ENCODE results near the gene ZCCHC7. TPM values are rescaled to one million over a fixed set of nuclear protein-coding genes. Genes with fewer than 3 reads are reported as not detected.
A peak's percentile ranks its signal among the peaks of the same experiment; 100 is the strongest.
"Not testable (repeated sequence)": the region's sequence is repeated elsewhere in the genome, so short reads cannot be mapped to it uniquely, and the experiment has no call there.

Gene ZCCHC7
- total RNA-seq, 2 donors from 2014 or later, result 19.8 to 27.3 TPM

DNA sequence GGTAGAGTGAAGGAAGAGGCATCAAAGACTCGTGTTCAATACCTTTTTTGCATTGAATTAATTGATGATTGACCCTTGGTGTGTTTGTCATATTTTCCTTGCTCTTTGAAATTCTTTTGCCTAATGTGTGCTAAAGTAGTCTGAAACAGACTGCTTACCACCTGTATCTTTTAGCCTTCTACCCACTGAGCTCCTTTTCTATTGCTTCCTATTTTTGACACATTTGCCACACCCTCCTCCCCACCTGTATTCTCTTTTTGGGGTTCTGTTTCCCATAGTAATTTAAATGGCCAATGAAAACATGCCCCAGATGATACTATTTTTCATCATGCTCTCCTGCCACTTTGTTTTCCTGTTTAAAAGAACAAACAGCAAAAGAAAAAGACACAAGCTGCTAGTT is 78.5 kb downstream of the ZCCHC7 start:
- H3K27me3 Mint-ChIP-seq, result no peaks in the 10 kb centered on the region
- peaks cover 40% of the 10 kb centered on the region for H3K4me1 Mint-ChIP-seq
- ATAC-seq (replicated peaks), result no peak
- no peak overlapping the region for H3K4me3 Mint-ChIP-seq
- no peaks in the 10 kb centered on the region for H3K9me3 Mint-ChIP-seq
- H3K36me3 Mint-ChIP-seq (ENCODE audit: low read depth), result peaks cover 38% of the 10 kb centered on the region
- H3K27ac Mint-ChIP-seq, result no peak overlapping the region

DNA sequence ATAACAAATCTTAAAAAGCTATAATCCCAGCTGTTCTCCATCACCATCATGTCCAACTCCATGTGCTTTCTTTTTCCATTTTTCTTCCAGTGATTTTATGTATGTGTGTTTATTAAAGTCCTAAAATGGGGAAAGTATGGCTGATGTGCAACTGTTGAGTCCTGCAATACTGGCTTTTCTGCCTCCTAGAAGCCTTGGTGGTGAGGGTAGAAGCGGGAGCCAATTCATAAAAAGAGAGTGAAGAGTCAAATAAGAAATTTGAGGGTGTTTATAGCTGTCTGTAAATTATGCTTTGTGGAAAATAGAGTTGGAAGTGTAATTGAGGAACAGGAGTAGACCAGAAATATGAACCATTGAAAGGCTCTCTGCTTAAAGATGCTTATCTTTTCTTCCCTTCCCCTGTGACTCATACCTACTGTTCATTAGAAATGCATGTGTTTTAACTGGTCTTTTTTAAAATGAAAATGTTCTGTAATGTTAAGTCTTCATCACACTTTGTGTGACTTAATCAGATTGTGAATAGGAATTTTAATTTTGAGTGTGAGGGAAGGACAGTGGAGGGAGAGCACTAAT is 80.1 kb downstream of the ZCCHC7 start:
- no peaks in the 10 kb centered on the region for H3K27me3 Mint-ChIP-seq
- peaks cover 32% of the 10 kb centered on the region for H3K4me1 Mint-ChIP-seq
- peak; percentile 50 for ATAC-seq (replicated peaks)
- peak overlapping the region; percentile 32 for H3K27ac Mint-ChIP-seq
- H3K9me3 Mint-ChIP-seq, result no peaks in the 10 kb centered on the region
- peaks cover 42% of the 10 kb centered on the region for H3K36me3 Mint-ChIP-seq (ENCODE audit: low read depth)
- H3K4me3 Mint-ChIP-seq, result peak overlapping the region; percentile 17

DNA sequence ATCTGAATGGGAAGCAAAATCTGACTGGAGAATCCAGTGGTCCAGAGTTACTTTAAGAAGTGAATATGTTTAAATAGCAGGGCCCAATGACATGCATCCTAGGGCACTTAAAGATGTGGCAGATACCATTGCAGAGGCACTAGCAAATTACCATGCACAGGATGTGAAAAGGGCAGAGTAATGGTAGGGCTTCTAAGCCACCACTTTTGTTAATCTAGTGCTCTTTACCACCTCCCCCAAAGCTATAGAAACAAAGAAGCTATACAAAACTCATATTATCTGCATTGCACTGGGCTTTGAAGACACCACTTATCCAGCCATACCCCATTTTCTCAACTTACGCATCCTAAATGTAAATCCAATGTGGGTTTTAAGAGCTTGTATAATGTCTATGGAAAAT is 81.2 kb downstream of the ZCCHC7 start:
- peaks cover 52% of the 10 kb centered on the region for H3K36me3 Mint-ChIP-seq (ENCODE audit: low read depth)

DNA sequence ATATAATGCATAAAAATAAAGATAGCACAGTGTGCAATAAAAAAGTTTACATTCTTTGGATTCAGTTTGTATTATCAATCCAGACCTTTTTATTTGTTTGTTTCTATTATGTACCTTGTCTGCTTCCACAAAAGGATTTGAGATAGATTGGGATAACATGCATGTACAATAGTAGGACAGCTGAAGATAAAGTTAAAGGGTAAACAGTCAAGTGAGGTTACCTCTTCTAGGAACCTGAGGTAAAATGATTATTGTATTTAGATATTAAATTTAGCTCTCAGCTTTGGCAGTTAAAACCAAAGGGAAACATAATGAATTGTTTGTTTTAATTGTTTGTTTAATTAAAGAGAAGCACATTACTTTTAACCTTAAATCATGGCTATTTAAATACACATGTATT is 81.7 kb downstream of the ZCCHC7 start:
- Mint-ChIP-seq H3K9me3 (no peaks in the 10 kb centered on the region), H3K4me1 (peaks cover 32% of the 10 kb centered on the region), H3K27ac (no peak overlapping the region), H3K36me3 (ENCODE audit: low read depth) (peaks cover 57% of the 10 kb centered on the region), H3K4me3 (no peak overlapping the region), H3K27me3 (no peaks in the 10 kb centered on the region)
- ATAC-seq (replicated peaks), result no peak

More for the DNA sequence above, 81.2 kb downstream of the ZCCHC7 start:
- Mint-ChIP-seq H3K4me3 (no peak overlapping the region), H3K4me1 (peaks cover 31% of the 10 kb centered on the region), H3K9me3 (no peaks in the 10 kb centered on the region), H3K27ac (no peak overlapping the region), H3K27me3 (no peaks in the 10 kb centered on the region)
- ATAC-seq (replicated peaks), result no peak

DNA sequence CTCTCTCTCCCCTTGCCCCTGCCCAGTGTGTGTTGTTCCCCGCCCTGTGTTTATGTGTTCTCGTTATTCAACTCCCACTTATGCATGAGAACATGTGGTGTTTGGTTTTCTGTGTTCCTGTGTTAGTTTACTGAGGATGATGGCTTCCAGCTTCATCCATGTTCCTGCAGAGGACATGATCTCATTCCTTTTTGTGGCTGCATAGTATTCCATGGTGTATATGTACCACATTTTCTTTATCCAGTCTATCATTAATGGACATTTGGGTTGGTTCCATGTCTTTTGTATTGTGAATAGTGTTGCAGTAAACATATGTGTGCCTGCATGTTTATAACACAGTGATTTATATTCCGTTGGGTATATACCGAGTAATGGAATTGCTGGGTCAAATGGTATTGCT is 83.1 kb downstream of the ZCCHC7 start:
- H3K36me3 Mint-ChIP-seq (ENCODE audit: low read depth), result peaks cover 71% of the 10 kb centered on the region
- not testable (repeated sequence) for H3K27ac Mint-ChIP-seq; H3K4me3 Mint-ChIP-seq; H3K27me3 Mint-ChIP-seq; ATAC-seq (replicated peaks); H3K9me3 Mint-ChIP-seq
- H3K4me1 Mint-ChIP-seq, result peaks cover 19% of the 10 kb centered on the region

DNA sequence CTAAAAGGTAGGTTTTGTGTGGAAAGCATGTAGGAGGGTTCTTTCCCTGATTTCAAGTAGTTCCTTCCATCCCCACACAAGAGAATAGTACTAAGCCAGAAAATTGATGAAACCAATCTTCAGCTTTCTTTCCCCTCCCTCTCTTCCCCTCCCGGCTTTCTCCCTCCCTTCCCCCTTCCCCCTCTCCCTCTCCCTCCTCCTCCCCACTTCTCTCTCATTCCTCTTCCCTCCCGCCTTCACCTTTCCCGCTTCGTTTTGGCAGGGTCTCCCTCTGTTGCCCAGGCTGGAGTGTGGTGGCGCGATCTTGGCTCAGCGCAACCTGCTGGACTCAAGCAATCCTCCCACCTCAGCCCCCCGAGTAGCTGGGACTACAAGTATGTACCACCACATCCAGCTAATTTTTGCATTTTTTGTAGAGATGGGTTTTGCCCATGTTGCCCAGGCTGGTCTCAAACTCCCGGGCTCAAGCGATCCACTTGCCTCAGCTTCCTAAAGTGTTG is 85.8 kb downstream of the ZCCHC7 start:
- Mint-ChIP-seq H3K36me3 (ENCODE audit: low read depth) (peaks cover 76% of the 10 kb centered on the region), H3K4me1 (peaks cover 22% of the 10 kb centered on the region), H3K4me3 (no peak overlapping the region)

DNA sequence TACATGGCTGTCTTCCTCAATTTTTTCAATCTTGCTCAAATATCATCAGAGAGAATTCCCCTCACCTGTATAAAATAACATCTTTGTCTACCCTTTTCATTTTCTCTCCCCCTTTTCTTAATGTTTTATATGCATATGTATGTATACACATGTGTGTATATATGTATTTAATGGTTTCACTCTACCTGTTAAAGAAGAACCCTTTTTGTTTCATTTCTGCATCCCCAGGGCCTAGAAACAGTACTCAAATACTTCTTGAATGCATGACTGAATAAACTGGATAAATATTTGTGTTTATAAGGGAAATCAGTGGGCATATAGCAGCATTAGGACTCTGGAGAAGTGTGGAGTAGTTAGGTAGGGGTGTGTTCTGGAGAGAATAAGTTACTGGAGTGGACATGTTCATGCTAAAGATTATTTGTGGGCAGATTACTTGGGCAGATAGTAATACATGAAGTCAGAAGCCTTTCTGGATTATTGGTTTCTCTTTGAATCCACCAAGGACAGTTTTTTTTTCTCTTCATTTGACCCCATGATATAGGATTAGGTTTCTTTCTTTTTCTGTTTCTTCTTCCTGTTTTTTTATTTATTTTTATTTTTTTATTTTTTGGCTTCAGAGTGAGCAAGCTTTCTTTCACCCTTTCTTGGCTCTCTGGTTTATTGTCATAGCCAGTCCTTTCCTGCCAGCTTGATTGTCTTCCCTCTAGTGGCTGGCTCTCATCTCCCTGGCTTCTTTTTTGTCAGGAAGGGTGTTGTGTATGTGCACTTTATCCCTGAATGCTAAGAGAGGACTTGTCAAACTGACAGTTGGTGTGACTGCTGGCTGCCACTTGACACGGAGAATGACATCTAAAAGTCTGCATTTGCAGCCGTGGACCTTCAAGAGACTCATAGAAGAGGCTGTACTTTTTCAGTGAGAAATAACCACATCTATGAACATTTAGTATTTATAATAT is 89.3 kb downstream of the ZCCHC7 start:
- H3K27me3 Mint-ChIP-seq, result no peaks in the 10 kb centered on the region
- H3K27ac Mint-ChIP-seq, result no peak overlapping the region

More for the DNA sequence above, 85.8 kb downstream of the ZCCHC7 start:
- no peak overlapping the region for H3K27ac Mint-ChIP-seq
- ATAC-seq (replicated peaks), result no peak
- H3K9me3 Mint-ChIP-seq, result no peaks in the 10 kb centered on the region
- H3K27me3 Mint-ChIP-seq, result no peaks in the 10 kb centered on the region

DNA sequence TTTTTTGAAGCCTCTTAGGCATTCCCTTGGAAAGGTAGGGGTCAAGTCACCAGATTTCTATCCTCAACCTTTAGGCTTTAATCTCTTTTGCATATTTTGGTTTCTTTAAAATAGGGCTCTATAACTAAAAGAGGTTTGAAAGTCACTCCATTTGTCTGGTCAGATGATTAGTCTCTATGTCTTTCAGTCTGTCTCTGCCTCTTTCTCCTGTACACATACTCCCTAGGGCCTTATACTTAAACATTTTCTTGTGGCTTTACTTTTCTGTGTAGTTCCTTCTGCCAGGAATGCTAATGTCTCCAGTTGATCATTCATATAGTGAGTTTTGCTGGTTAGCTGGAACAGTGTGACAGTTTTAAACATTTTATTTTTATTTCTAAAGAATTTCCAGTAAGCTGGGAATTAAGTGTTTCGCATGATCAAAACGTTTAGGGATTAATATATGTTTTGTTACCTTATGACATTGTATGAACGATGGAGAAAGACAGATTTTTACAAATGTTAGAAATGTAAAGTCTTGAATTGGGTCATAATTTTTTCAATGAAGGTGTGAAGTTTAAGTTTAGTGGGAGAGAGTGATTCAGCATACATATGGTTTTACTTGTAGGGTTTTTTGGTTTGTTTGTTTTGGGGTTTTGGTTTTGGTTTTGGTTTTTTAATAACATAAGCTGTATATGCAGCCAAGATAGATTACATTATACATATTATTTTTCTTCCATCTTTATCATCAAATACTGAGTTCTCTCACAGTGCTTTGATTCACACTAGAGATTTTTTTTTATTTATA is 90.6 kb downstream of the ZCCHC7 start:
- peaks cover 29% of the 10 kb centered on the region for H3K4me1 Mint-ChIP-seq
- peaks cover 48% of the 10 kb centered on the region for H3K36me3 Mint-ChIP-seq (ENCODE audit: low read depth)
- no peaks in the 10 kb centered on the region for H3K9me3 Mint-ChIP-seq
- no peaks in the 10 kb centered on the region for H3K27me3 Mint-ChIP-seq
- H3K27ac Mint-ChIP-seq, result peak overlapping the region; percentile 48
- ATAC-seq (replicated peaks), result peak; percentile 71
- no peak overlapping the region for H3K4me3 Mint-ChIP-seq

More for the DNA sequence above, 89.3 kb downstream of the ZCCHC7 start:
- no peaks in the 10 kb centered on the region for H3K9me3 Mint-ChIP-seq
- peaks cover 52% of the 10 kb centered on the region for H3K36me3 Mint-ChIP-seq (ENCODE audit: low read depth)
- no peak for ATAC-seq (replicated peaks)
- H3K4me1 Mint-ChIP-seq, result peaks cover 29% of the 10 kb centered on the region
- H3K4me3 Mint-ChIP-seq, result no peak overlapping the region

DNA sequence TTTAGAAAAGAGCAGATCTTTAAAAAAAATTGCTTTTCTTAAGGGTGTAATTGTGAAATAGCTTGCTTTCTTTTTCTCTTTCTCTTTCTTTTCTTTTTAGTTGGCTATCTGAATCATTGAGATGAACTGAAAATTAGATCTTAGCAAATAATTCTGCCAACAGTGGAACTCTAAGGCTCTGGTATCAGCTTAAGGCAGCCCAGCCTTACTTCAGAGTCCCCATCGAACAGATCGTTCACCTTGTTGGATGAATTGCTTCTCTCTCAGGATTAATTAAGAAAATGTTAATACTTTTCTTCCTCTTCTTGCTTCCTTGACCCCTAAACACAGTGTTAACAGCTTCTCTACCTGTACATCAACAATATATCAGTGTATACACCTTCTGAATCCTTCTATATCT is 92.1 kb downstream of the ZCCHC7 start:
- H3K4me1 Mint-ChIP-seq, result peaks cover 24% of the 10 kb centered on the region

DNA sequence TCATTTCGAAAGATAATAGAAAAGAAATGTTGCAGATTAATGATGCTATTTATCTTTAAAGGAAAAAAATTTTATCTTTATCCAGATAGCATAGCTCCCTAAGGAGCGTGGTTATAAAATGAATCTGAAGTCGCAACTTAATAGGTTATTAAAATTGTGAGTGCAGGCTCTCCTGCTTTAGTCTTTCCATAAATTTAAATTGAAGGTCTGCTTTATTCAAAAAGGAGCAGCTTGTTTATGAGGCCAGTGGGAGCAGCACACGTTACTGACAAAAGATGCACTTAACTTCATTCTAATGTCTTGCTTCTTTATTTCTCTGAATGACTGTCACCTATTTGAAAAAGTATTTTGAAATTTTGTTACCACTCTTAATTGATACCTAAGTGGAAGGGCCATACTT is 95.0 kb downstream of the ZCCHC7 start:
- no peak overlapping the region for H3K27ac Mint-ChIP-seq
- H3K4me3 Mint-ChIP-seq, result no peak overlapping the region
- peaks cover 13% of the 10 kb centered on the region for H3K4me1 Mint-ChIP-seq
- no peaks in the 10 kb centered on the region for H3K9me3 Mint-ChIP-seq
- ATAC-seq (replicated peaks), result no peak
- peaks cover 11% of the 10 kb centered on the region for H3K36me3 Mint-ChIP-seq (ENCODE audit: low read depth)
- no peaks in the 10 kb centered on the region for H3K27me3 Mint-ChIP-seq

More for the DNA sequence above, 92.1 kb downstream of the ZCCHC7 start:
- Mint-ChIP-seq H3K27me3 (no peaks in the 10 kb centered on the region), H3K36me3 (ENCODE audit: low read depth) (peaks cover 33% of the 10 kb centered on the region), H3K9me3 (no peaks in the 10 kb centered on the region), H3K27ac (no peak overlapping the region), H3K4me3 (no peak overlapping the region)
- ATAC-seq (replicated peaks), result no peak

DNA sequence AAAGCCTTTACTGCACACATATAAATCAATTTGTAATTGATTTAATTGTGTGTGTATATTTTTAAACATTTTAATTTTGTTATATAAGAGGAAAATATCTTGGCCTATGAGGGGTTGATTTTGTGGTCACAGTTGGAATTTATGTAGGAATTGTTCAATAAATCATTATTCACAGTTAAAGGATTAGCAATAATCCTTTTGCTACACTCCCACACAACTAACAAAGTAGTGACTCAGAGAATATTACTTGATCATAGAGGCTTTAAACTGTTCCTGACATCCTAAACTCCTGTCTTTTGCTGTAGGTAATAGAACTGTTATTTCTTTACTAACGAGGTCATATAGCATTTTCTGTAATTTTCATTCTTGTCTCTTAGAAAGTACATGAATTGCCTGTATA is 95.5 kb downstream of the ZCCHC7 start:
- Mint-ChIP-seq H3K4me1 (peaks cover 11% of the 10 kb centered on the region), H3K4me3 (no peak overlapping the region), H3K9me3 (no peaks in the 10 kb centered on the region), H3K27ac (no peak overlapping the region), H3K27me3 (no peaks in the 10 kb centered on the region), H3K36me3 (ENCODE audit: low read depth) (peaks cover 6% of the 10 kb centered on the region)
- no peak for ATAC-seq (replicated peaks)

DNA sequence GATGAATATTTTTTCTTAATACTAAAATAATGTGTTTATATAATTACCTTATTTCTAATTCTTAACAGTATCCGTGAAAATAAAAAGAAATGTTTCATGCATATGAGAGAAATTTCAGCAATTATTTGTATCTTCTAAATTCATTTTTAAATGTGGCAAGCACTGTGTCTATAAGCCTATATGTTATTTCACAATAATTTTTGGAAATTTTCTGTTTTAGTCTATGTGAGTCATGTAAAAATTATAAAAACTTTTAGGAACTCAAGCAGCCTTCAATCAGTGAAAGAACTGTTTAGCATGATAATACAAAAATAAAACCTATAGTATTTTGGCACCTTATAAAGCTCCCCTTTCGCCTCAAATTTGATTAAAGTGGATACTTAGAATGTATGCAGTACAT is 96.8 kb downstream of the ZCCHC7 start:
- Mint-ChIP-seq H3K27me3 (no peaks in the 10 kb centered on the region), H3K36me3 (ENCODE audit: low read depth) (no peaks in the 10 kb centered on the region), H3K9me3 (no peaks in the 10 kb centered on the region), H3K4me3 (no peak overlapping the region), H3K4me1 (peaks cover 18% of the 10 kb centered on the region), H3K27ac (no peak overlapping the region)
- ATAC-seq (replicated peaks), result no peak

DNA sequence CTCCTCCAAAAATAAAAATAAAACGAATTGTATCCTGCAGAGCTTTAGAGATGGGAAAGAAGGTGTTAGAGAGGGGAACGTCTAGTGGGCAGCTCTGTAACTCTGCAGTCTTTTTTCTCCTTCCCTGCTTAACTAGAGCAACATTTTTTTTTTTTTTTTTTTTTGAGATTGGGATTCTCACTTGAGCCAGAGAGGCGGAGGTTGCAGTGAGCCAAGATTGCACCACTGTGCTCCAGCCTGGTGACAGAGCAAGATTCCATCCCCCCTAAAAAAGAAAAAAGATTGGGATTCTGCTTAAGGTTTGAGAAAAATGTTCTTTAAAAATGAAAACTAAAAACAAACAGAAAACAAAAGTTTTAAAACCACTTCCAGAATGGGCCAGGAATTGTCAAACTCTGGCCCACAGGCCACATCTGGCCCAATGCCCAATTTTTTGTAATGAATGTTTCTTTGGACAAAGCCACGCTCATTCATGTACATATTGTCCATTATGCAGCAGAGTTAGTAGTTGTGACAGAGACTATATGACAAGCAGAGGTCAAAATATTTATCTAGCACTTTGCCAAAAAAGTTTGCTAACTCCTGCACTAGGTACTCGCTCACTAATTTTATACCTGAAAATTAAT is 98.5 kb downstream of the ZCCHC7 start:
- no peak for ATAC-seq (replicated peaks)
- Mint-ChIP-seq H3K27me3 (no peaks in the 10 kb centered on the region), H3K27ac (no peak overlapping the region), H3K4me1 (peaks cover 13% of the 10 kb centered on the region), H3K36me3 (ENCODE audit: low read depth) (no peaks in the 10 kb centered on the region), H3K4me3 (no peak overlapping the region), H3K9me3 (no peaks in the 10 kb centered on the region)

DNA sequence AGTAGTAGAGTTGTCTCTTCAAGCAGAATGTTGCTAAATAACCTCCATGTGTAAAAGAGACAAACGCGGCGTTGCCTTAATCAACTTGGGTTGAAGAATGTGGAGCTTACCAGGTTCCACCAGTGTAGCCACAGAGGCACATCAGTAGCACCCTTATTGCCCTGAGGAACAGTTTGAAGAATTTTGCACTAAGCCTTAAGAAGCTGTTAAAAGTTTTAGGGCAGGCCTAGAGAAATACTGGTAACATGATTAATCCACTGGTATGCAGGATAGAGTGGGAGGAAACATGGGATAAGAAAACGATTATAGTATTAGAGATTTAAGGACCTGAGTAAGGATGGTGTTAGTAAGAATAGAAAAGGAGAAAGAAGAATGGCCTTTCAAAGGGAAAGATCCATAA is 100.6 kb downstream of the ZCCHC7 start:
- no peaks in the 10 kb centered on the region for H3K27me3 Mint-ChIP-seq
- H3K4me1 Mint-ChIP-seq, result peaks cover 13% of the 10 kb centered on the region
- peak; percentile 38 for ATAC-seq (replicated peaks)
- H3K36me3 Mint-ChIP-seq (ENCODE audit: low read depth), result no peaks in the 10 kb centered on the region
- no peak overlapping the region for H3K4me3 Mint-ChIP-seq
- H3K27ac Mint-ChIP-seq, result peak overlapping the region; percentile 12
- no peaks in the 10 kb centered on the region for H3K9me3 Mint-ChIP-seq
